Heart left ventricle (tissue), 16 donors: ENCODE data around the gene BACE1-AS. TPM values are rescaled to one million over a fixed set of nuclear protein-coding genes. Genes with fewer than 3 reads are reported as not detected.

ENCODE experiments used
- ATAC-seq, 4 donors: fragments of 200-7000 bp; cut with Tn5 transposase; one replicate each; pipeline ENCODE4 v1.9.1; 2020 to 2022; ENCODE audit warnings: moderate library complexity in 4 of 4, mild to moderate bottlenecking in 3 of 4, moderate number of reproducible peaks in 1 of 4
- DNase-seq, 5 donors: peaks; one replicate each; pipeline ENCODE4 v3.0.0-alpha.2; 2020
- H3K27ac ChIP-seq, 12 donors: fragments of 200-600 bp; sonication (generic) in 4 of 12; one replicate each; pipeline versions ENCODE4 v1.5.0 to v1.8.0; 2016 to 2022; ENCODE audit warnings: mild to moderate bottlenecking in 2 of 12
- H3K27me3 ChIP-seq, 9 donors: fragments of 200-600 bp; sonication (generic) in 2 of 9; one replicate each; pipeline versions ENCODE4 v1.5.1 to v1.8.0; 2016 to 2022; ENCODE audit warnings: mild to moderate bottlenecking in 3 of 9
- H3K36me3 ChIP-seq, 9 donors: fragments of 200-600 bp; sonication (generic) in 2 of 9; one replicate each; pipeline versions ENCODE4 v1.5.0 to v1.8.0; 2018 to 2022; ENCODE audit warnings: mild to moderate bottlenecking in 2 of 9
- H3K4me1 ChIP-seq, 12 donors: fragments of 200-600 bp; sonication (generic) in 4 of 12; one replicate each; pipeline versions ENCODE4 v1.5.0 to v1.8.0; 2016 to 2022; ENCODE audit warnings: mild to moderate bottlenecking in 3 of 12
- H3K4me3 ChIP-seq, 12 donors: fragments of 200-600 bp; sonication (generic) in 4 of 12; one replicate each; pipeline versions ENCODE4 v1.5.0 to v1.8.0; 2017 to 2022; ENCODE audit warnings: mild to moderate bottlenecking in 9 of 12, moderate library complexity in 4 of 12
- H3K9me3 ChIP-seq, 12 donors: fragments of 200-600 bp; sonication (generic) in 4 of 12; one replicate each; pipeline versions ENCODE4 v1.5.0 to v1.8.0; 2016 to 2022; ENCODE audit warnings: mild to moderate bottlenecking in 1 of 12
- POLR2A ChIP-seq, 2 donors: fragments of 450-650 bp; IDR thresholded peaks; one replicate each; pipeline ENCODE4 v1.6.1; 2017; ENCODE audit warnings: antibody characterized with exemption in 2 of 2, mild to moderate bottlenecking in 2 of 2, moderate library complexity in 2 of 2
- whole genome bisulfite sequencing, 4 donors: extraction: QIAGEN DNeasy Blood & Tissue Kit in 2 of 4; methylation state at CpG; one replicate each; pipeline versions ENCODE4 v1.1.5 to v1.1.7; 2013 to 2018; 5-methylcytosine and 5-hydroxymethylcytosine counted together
- intact Hi-C, 10 donors: fragments of 100-400 bp; cut with DNase I; formaldehyde crosslinking; loops; one replicate each; pipeline versions ENCODE4 v1.11.1 to v1.14.2; 2022
- polyA plus RNA-seq, 2 donors: library from polyadenylated mRNA; stranded (reverse); fragments of 200-250 nt; gene quantifications; one replicate each; pipeline ENCODE4 v1.2.3, GENCODE V29; 2013
- total RNA-seq, 9 donors: library from RNA; depleted of rRNA in 2 of 9; stranded (reverse); fragments of >200 nt in 2 of 9; fragmentation: NEBNext Ultra II Directional in 3 of 9; extraction: Animal tissue kit (Norgen Biotek cat#: 25700) in 3 of 9; gene quantifications; one replicate each; pipeline versions ENCODE4 v1.1.0 to v1.2.4, GENCODE V29; 2016 to 2023
- TF ChIP-seq, protein P1 (sequence below), 12 donors: fragments of 200-600 bp; sonication (generic) in 4 of 12; IDR thresholded peaks; one replicate each; pipeline versions ENCODE4 v1.5.0 to v1.8.0; 2018 to 2022; ENCODE audit warnings: antibody characterized with exemption in 12 of 12, mild to moderate bottlenecking in 5 of 12
- donor health status: ischemic (EF 13 %, LVEDD 7.1; RV severe dilation, severe dysfunction).
- donor health status: healthy with polysubstance abuse.
- donor health status: DM: no; HTN: yes; CAD: no.
- donor health status: DM: no; HTN: no; CAD: no.
- donor health status: ischemic (EF 25% LVEDD 6.9; RV normal size, moderate dysfunction).
- donor health status: ischemic (EF 25% LVEDD 5.7; RV mildly dilated, moderate dysfunction).
- donor health status: healthy.
- donor health status: DM: yes; HTN: yes; CAD: no.
- donor health status: ischemic (EF 35%, LVEDD 5.7; RV mildly dilated, moderate dysfunction).
- donor health status: nonischemic (EF 11% LVEDD 7.7; RV severe dilation, severe dysfunction).
- donor health status: DM: yes; HTN: yes; CAD: no.
- donor health status: PGD.
- donor health status: ischemic (EF 29% LVEDD 5.4; RV normal size, mild dysfunction).
- donor health status: nonischemic (EF 23%, LVEDD 6.1; RV moderate dilation, normal function).

The BACE1-AS gene
- total and polyA plus RNA-seq, 11 donors, result 4.2 to 16.6 (median 9.8) TPM

DNA sequence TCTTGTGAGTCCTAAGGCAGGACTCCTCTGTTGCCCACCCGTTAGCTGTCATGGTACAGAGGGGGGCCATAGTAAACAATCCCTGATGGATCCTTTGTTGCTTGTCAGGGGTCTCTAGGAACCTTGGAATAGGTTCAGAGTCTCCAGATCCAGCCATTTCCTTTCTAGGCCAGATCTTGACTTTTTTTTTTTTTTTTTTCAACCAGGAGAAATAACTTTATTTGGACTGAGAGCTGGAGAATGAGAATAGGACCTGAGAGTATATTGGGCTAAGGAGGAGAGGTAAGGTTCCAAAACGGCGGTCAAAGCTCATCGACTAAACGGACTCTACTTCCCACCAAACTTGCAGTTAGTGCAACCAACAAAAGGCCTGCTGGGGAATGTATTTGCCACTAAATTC lies 44.3 kb downstream of the BACE1-AS start:
- DNase-seq (no peak), ATAC-seq (no peak)
- no peak for TF ChIP-seq POLR2A (IDR thresholded peaks at IDR 0.05)
- TF ChIP-seq, protein P1, sequence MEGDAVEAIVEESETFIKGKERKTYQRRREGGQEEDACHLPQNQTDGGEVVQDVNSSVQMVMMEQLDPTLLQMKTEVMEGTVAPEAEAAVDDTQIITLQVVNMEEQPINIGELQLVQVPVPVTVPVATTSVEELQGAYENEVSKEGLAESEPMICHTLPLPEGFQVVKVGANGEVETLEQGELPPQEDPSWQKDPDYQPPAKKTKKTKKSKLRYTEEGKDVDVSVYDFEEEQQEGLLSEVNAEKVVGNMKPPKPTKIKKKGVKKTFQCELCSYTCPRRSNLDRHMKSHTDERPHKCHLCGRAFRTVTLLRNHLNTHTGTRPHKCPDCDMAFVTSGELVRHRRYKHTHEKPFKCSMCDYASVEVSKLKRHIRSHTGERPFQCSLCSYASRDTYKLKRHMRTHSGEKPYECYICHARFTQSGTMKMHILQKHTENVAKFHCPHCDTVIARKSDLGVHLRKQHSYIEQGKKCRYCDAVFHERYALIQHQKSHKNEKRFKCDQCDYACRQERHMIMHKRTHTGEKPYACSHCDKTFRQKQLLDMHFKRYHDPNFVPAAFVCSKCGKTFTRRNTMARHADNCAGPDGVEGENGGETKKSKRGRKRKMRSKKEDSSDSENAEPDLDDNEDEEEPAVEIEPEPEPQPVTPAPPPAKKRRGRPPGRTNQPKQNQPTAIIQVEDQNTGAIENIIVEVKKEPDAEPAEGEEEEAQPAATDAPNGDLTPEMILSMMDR (IDR thresholded peaks at IDR 0.05), result no peak
- Histone ChIP-seq H3K4me1 (peaks cover 0 to 4% (median 0%) of the 10 kb centered on the region in 12 donors), H3K9me3 (no peaks in the 10 kb centered on the region), H3K27me3 (no peaks in the 10 kb centered on the region), H3K4me3 (no peak overlapping the region), H3K36me3 (peaks cover 0 to 45% (median 22%) of the 10 kb centered on the region in 9 donors), H3K27ac (no peak overlapping the region)
- WGBS, 4 donors, result 85 to 98% (median 97%) methylated on average over 5 of the region's 5 CpGs
- intact Hi-C loops, result no loop called here

DNA sequence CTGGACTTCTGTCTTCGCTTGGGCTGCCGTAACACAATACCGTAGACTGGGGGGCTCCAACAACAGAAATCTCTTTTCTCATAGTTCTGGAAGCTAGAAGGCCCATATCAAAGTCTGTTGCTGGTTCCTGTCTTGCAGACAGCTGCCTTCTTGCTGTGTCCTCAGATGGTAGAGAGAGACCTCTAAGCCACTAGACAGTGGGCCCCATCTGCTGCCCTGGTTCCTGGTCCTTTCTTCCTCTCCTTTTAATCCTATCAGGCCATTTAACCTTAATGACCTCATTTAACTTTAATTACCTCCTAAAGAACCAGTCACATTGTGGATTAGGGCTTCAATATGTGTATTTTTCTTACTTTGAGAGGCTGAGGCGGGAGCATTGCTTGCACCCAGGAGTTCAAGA lies 45.9 kb downstream of the BACE1-AS start:
- no peak for DNase-seq
- H3K27ac ChIP-seq, result no peak overlapping the region
- no peaks in the 10 kb centered on the region for H3K9me3 ChIP-seq
- no peaks in the 10 kb centered on the region for H3K27me3 ChIP-seq
- TF ChIP-seq, protein P1 (IDR thresholded peaks at IDR 0.05), result no peak
- TF ChIP-seq POLR2A (IDR thresholded peaks at IDR 0.05), result no peak
- WGBS, 4 donors, result 96 to 100% (median 97%) methylated on average over 4 of the region's 4 CpGs
- H3K4me1 ChIP-seq, result peaks cover 0 to 4% (median 0%) of the 10 kb centered on the region in 12 donors
- intact Hi-C loops, result no loop called here
- no peak overlapping the region for H3K4me3 ChIP-seq
- peaks cover 0 to 60% (median 32%) of the 10 kb centered on the region in 9 donors for H3K36me3 ChIP-seq
- no peak for ATAC-seq

Other genes starting within 250 kb of the BACE1-AS start
- gene SIK3, start 192.9 kb upstream of the BACE1-AS start, total RNA-seq, result 10 to 100 TPM; 25.7 to 67.4 (median 39.0) TPM
- 10 to 100 TPM; 11.8 to 27.4 TPM for gene SIK3, start 192.9 kb upstream of the BACE1-AS start, polyA plus RNA-seq
- gene PAFAH1B2, start 147.1 kb upstream of the BACE1-AS start, total RNA-seq, result 10 to 100 TPM; 46.8 to 81.1 (median 68.8) TPM
- gene PAFAH1B2, start 147.1 kb upstream of the BACE1-AS start, polyA plus RNA-seq, result 10 to 100 TPM; 16.7 to 33.3 TPM
- gene SIDT2, start 112.6 kb upstream of the BACE1-AS start, total RNA-seq, result 10 to 100 TPM; 17.2 to 45.5 (median 22.2) TPM
- 10 to 100 TPM; 13.9 to 14.5 TPM for gene SIDT2, start 112.6 kb upstream of the BACE1-AS start, polyA plus RNA-seq
- gene TAGLN, start 92.0 kb upstream of the BACE1-AS start, total RNA-seq, result 100 to 1,000 TPM in 7 of 9 donors, 10 to 100 TPM in 2; 63.7 to 338 (median 173) TPM
- 100 to 1,000 TPM; 319 to 399 TPM for gene TAGLN, start 92.0 kb upstream of the BACE1-AS start, polyA plus RNA-seq
- 10 to 100 TPM; 16.9 to 43.4 (median 25.5) TPM for gene PCSK7, start 59.3 kb upstream of the BACE1-AS start, total RNA-seq
- 10 to 100 TPM; 27.8 to 34.6 TPM for gene PCSK7, start 59.3 kb upstream of the BACE1-AS start, polyA plus RNA-seq
- 10 to 100 TPM; 16.1 to 31.9 (median 23.4) TPM for gene RNF214, start 58.7 kb upstream of the BACE1-AS start, total RNA-seq
- gene RNF214, start 58.7 kb upstream of the BACE1-AS start, polyA plus RNA-seq, result 10 to 100 TPM in 1 of 2 donors, 1 to 10 TPM in 1; 8.0 to 12.9 TPM
- gene BACE1, start 24.9 kb downstream of the BACE1-AS start, total RNA-seq, result 10 to 100 TPM; 12.7 to 21.4 (median 17.3) TPM
- gene BACE1, start 24.9 kb downstream of the BACE1-AS start, polyA plus RNA-seq, result 10 to 100 TPM in 1 of 2 donors, 1 to 10 TPM in 1; 3.8 to 12.4 TPM
- 10 to 100 TPM in 2 of 9 donors, 1 to 10 TPM in 7; 2.6 to 15.4 (median 7.3) TPM for gene CEP164, start 36.5 kb downstream of the BACE1-AS start, total RNA-seq
- 1 to 10 TPM; 5.4 to 6.6 TPM for gene CEP164, start 36.5 kb downstream of the BACE1-AS start, polyA plus RNA-seq